GM21529 (cell line): ENCODE results near the gene DRC7.
"Not testable (repeated sequence)": the region's sequence is repeated elsewhere in the genome, so short reads cannot be mapped to it uniquely, and the experiment has no call there.

Experiments used
- ATAC-seq: cut with Tn5 transposase; IDR thresholded peaks from one replicate; pipeline ENCODE4 v1.9.1; 2021; ENCODE audit not compliant: unreplicated experiment

DRC7 gene

DNA sequence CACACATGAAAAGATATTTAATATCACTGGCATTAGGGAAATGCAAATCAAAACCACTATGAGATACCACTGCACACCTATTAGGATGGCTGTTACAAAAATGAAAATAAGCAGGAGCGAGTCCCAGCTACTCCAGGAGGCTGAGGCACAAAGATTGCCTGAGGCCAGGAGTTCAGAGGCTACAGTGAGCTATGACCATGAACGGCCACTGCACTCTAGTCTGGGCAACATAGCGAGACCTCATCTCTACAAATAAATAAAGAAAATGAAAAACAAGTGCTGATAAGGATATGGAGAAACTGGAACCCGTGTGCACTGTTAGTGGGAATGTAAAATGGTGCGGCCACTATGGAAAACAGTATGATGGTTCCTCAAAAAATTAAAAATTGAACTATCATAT is 84.1 kb downstream of the DRC7 start:
- no peak for ATAC-seq

DNA sequence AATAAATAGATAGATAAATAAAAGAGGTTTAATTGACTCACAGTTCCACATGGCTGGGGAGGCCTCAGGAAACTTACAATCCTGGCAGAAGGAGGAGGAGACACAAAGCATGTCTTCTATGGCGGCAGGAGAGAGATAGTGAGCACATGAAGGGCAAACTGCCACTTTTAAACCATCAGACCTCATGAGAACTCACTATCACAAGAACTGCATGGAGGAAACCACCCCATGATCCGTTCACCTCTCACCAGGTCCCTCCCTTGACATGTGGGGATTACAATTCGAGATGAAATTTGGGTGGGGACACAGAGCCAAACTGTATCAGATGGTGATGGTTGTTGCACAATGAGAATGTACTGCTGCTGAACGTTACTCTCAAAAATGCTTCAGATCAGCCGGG is 85.2 kb downstream of the DRC7 start:
- not testable (repeated sequence) for ATAC-seq

- no peak for ATAC-seq
These were observed 86.7 kb downstream of the DRC7 start for GRCh38 chr16:57781349-57781740.
